GM12878 (cell line): Measurements from ENCODE around the gene ZNF678. TPM values are rescaled to one million over a fixed set of nuclear protein-coding genes. Genes with fewer than 3 reads are reported as not detected.

Source experiments
- ATAC-seq: fragments of 200-7000 bp; cut with Tn5 transposase; 3 replicates; pipeline ENCODE4 v1.9.1; 2020; ENCODE audit warnings: mild to moderate bottlenecking, moderate library complexity
- BruUV-seq: library from RNA; stranded (reverse); fragments of 400-500 nt; replicated peaks from 2 replicates; lab custom pipeline; 2021; lab: Mats Ljungman, UMichigan
- CTCF ChIA-PET: fragments of 300-600 bp; sonication (Branson Sonifier 250); formaldehyde crosslinking; extraction: SDS; loops from one replicate; lab custom pipeline; 2021; ENCODE audit warnings: inconsistent platforms; lab: Yijun Ruan, JAX
- POLR2A ChIA-PET: fragments of 350-600 bp; formaldehyde crosslinking; extraction: SDS; loops from one replicate; lab custom pipeline; 2021; ENCODE audit warnings: inconsistent platforms; lab: Charles Lee
- RAD21 ChIA-PET: fragments of 300-600 bp; sonication (Branson Sonifier 250); formaldehyde crosslinking; loops from one replicate; lab custom pipeline; 2023; ENCODE audit warnings: antibody characterized with exemption; ENCODE audit not compliant: unreplicated experiment; lab: Charles Lee
- SMC1A ChIA-PET: fragments of 300-600 bp; sonication (Branson Sonifier 250); formaldehyde crosslinking; loops from one replicate; lab custom pipeline; 2023; ENCODE audit not compliant: unreplicated experiment, uncharacterized antibody; lab: Charles Lee
- DNase-seq: peaks from one replicate; pipeline ENCODE4 v3.0.0-alpha.2; 2011; ENCODE audit warnings: low read depth, low spot score
- FAIRE-seq: peaks from 3 replicates; lab custom pipeline; 2011; peaks lifted over from hg19 to GRCh38; lab: Jason Lieb, UNC
- H2AFZ ChIP-seq: 2 replicates; pipeline ENCODE4 v1.6.0; 2011; ENCODE audit warnings: low read depth, low read length, control low read depth; ENCODE audit not compliant: control insufficient read depth
- H3K27ac ChIP-seq: 2 replicates; pipeline ENCODE4 v1.5.1; 2011; ENCODE audit warnings: control low read depth; ENCODE audit not compliant: control insufficient read depth, insufficient read depth
- H3K27me3 ChIP-seq, 2 experiments: replicated peaks in 1 of 2; 2 replicates each; pipeline versions ENCODE4 v1.6.0 to v1.6.1; 2011; ENCODE audit warnings: low read length in 1 of 2; ENCODE audit not compliant: control insufficient read depth in 2 of 2, insufficient read depth in 2 of 2
- H3K36me3 ChIP-seq, 2 experiments: 2 replicates each; pipeline ENCODE4 v1.5.1; 2011; ENCODE audit warnings: low read length in 1 of 2; ENCODE audit not compliant: control insufficient read depth in 2 of 2, insufficient read depth in 2 of 2
- H3K4me1 ChIP-seq: 2 replicates; pipeline ENCODE4 v1.6.1; 2011; ENCODE audit warnings: mild to moderate bottlenecking, low read length, moderate library complexity, mixed read lengths; ENCODE audit not compliant: control insufficient read depth, insufficient read depth
- H3K4me2 ChIP-seq: 2 replicates; pipeline ENCODE4 v1.6.0; 2011; ENCODE audit warnings: control low read depth; ENCODE audit not compliant: control insufficient read depth, insufficient read depth
- H3K4me3 ChIP-seq: fragments of 200-600 bp; sonication (generic); 2 replicates; pipeline ENCODE4 v1.5.1; 2016
- H3K79me2 ChIP-seq: 2 replicates; pipeline ENCODE4 v1.6.0; 2011; ENCODE audit warnings: low read length; ENCODE audit not compliant: control insufficient read depth, insufficient read depth
- H3K9ac ChIP-seq: 2 replicates; pipeline ENCODE4 v1.8.0; 2011; ENCODE audit warnings: low read length, control low read depth, mixed read lengths; ENCODE audit not compliant: control insufficient read depth, insufficient read depth
- H3K9me3 ChIP-seq: replicated peaks from 3 replicates; pipeline ENCODE4 v1.5.1; 2011; ENCODE audit warnings: mild to moderate bottlenecking, low read length; ENCODE audit not compliant: control insufficient read depth, insufficient read depth
- H4K20me1 ChIP-seq: 2 replicates; pipeline ENCODE4 v1.6.0; 2011; ENCODE audit not compliant: control insufficient read depth, insufficient read depth
- CBX5 ChIP-seq: sonication (generic); IDR thresholded peaks from 2 replicates; pipeline ENCODE4 v1.6.1; 2016; ENCODE audit warnings: low read depth, moderate library complexity, mild to moderate bottlenecking, inconsistent platforms
- EGR1 ChIP-seq, 2 experiments: IDR thresholded peaks; 1 replicate in 1 of 2; 2 replicates in 1 of 2; pipeline ENCODE4 v1.6.1; 2011 to 2012; ENCODE audit warnings: low read depth in 2 of 2, low read length in 2 of 2, borderline replicate concordance in 1 of 2, mild to moderate bottlenecking in 1 of 2, moderate library complexity in 1 of 2
- HDGF ChIP-seq: fragments of 450-650 bp; IDR thresholded peaks from 2 replicates; pipeline ENCODE4 v1.6.1; 2016; ENCODE audit warnings: antibody characterized with exemption
- IRF4 ChIP-seq: IDR thresholded peaks from 2 replicates; pipeline ENCODE4 v1.6.1; 2011; ENCODE audit warnings: low read depth, low read length
- NFIC ChIP-seq: IDR thresholded peaks from 2 replicates; pipeline ENCODE4 v1.6.1; 2012; ENCODE audit warnings: low read depth, mild to moderate bottlenecking, inconsistent platforms, low read length, moderate library complexity
- POU2F2 ChIP-seq: IDR thresholded peaks from 3 replicates; pipeline ENCODE4 v1.6.1; 2011; ENCODE audit warnings: low read depth, mild to moderate bottlenecking, low read length, borderline replicate concordance
- PRDM15 ChIP-seq: fragments of 450-650 bp; formaldehyde crosslinking; IDR thresholded peaks from 2 replicates; pipeline ENCODE4 v1.4.0; 2020; ENCODE audit warnings: mild to moderate bottlenecking, moderate library complexity
- RCOR1 ChIP-seq: conservative IDR thresholded peaks from 2 replicates; pipeline ENCODE4 v1.6.1; 2012; ENCODE audit warnings: low read depth, low read length, improper control_type of control experiment
- RELB ChIP-seq: fragments of 450-650 bp; IDR thresholded peaks from 2 replicates; pipeline ENCODE4 v1.6.1; 2017; ENCODE audit warnings: low read depth, mild to moderate bottlenecking, moderate library complexity
- RUNX3 ChIP-seq: IDR thresholded peaks from 2 replicates; pipeline ENCODE4 v1.6.1; 2012; ENCODE audit warnings: low read length, inconsistent platforms
- STAT1 ChIP-seq: fragments of 450-650 bp; conservative IDR thresholded peaks from 2 replicates; pipeline ENCODE4 v1.6.1; 2014; ENCODE audit warnings: antibody characterized with exemption, mild to moderate bottlenecking
- STAT3 ChIP-seq: IDR thresholded peaks from 2 replicates; pipeline ENCODE4 v1.6.1; 2011; ENCODE audit warnings: low read depth, low read length, improper control_type of control experiment
- TCF12 ChIP-seq: IDR thresholded peaks from 2 replicates; pipeline ENCODE4 v1.6.1; 2011; ENCODE audit warnings: low read depth, mild to moderate bottlenecking, low read length
- TCF7 ChIP-seq: IDR thresholded peaks from 2 replicates; pipeline ENCODE4 v1.6.1; 2014; ENCODE audit warnings: antibody characterized with exemption, borderline replicate concordance
- WGBS: methylation state at CpG from one replicate; pipeline ENCODE4 v1.1.6; 2016; ENCODE audit warnings: low lambda C conversion rate; ENCODE audit not compliant: insufficient replicate concordance, insufficient coverage; ENCODE audit errors: missing lambda C conversion rate; 5-methylcytosine and 5-hydroxymethylcytosine counted together
- in situ Hi-C: fragments of 300-500 bp; cut with MboI; formaldehyde crosslinking; loops from 9 replicates; pipeline ENCODE4 v1.14.3; 2018; ENCODE audit warnings: mixed read lengths
- intact Hi-C: fragments of 100-400 bp; cut with micrococcal nuclease; formaldehyde crosslinking; loops from one replicate; pipeline ENCODE4 v1.14.2; 2022; ENCODE audit not compliant: unreplicated experiment
- polyA plus RNA-seq, 11 experiments: library from polyadenylated mRNA; depleted of rRNA in 4 of 11; unstranded in 6 of 11; stranded (reverse) in 5 of 11; fragments of >200 nt; fragmentation: Nextera tagmentation in 4 of 11; fragmentation: Illumina TruSeq in 1 of 11; extraction: Ambion mirVana in 4 of 11; extraction: Trizol in 1 of 11; gene quantifications; 1 replicate in 1 of 11; 2 replicates in 10 of 11; pipeline versions ENCODE4 v1.2.1 to v1.2.3, GENCODE V29; 2011 to 2016; ENCODE audit warnings: inconsistent platforms in 2 of 11, missing spikeins in 2 of 11, low read depth in 1 of 11
- total RNA-seq, 4 experiments: library from RNA; depleted of rRNA in 3 of 4; stranded (reverse); fragments of >200 nt in 3 of 4; fragmentation: Illumina TruSeq in 1 of 4; extraction: Trizol in 1 of 4; gene quantifications; 2 replicates each; pipeline versions ENCODE4 v1.2.1 to v1.2.3, GENCODE V29; 2013 to 2021
- TF ChIP-seq, protein P1 (sequence below): fragments of 450-650 bp; IDR thresholded peaks from 2 replicates; pipeline ENCODE4 v1.6.1; 2018; ENCODE audit warnings: borderline replicate concordance, mild to moderate bottlenecking; ENCODE audit not compliant: partially characterized antibody
- TF ChIP-seq, protein P2 (sequence below): IDR thresholded peaks from 2 replicates; pipeline ENCODE4 v1.6.1; 2012; ENCODE audit warnings: low read length, inconsistent platforms

Gene ZNF678
- total and polyA plus RNA-seq, 10 of the 15 experiments (the other 5 are each of a cell fraction or from before 2014, with no cell fraction given): 1.4 to 10.4 (median 3.5) TPM

DNA sequence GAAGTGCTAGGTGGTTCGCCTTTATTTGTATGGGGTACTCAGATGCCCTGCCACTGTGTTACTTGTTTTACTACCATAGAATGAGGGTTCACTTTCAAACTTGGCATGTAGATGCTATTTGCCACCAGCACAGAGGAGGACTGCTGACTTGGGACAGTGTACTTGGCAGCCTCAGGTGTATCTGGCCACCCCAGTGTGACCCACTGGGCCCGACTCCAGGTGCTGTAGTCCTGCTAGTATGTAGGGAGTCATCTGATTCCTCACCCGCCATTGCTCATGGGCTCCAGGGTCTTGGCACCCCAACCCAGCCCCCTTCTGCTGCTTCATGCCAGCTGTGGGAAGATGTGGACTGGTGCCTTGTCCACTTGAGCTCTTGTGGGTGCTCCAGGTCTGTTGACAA, 40.0 kb downstream of the ZNF678 start:
- in situ Hi-C loops: no loop called here
- H3K27ac ChIP-seq: no peak overlapping the region
- no peak overlapping the region for H2AFZ ChIP-seq
- 97% methylated on average over 3 of the region's 3 CpGs for WGBS
- FAIRE-seq (no peak), ATAC-seq (no peak), DNase-seq (no peak)
- no peak overlapping the region for H3K4me3 ChIP-seq
- no peaks in the 10 kb centered on the region for H3K4me1 ChIP-seq
- no peaks in the 10 kb centered on the region; a peak in 1 of 4 replicates for H3K36me3 ChIP-seq
- H3K4me2 ChIP-seq: no peak overlapping the region
- CTCF ChIA-PET: interaction anchor here (1.1 kb wide), 1 partner anchor 9 kb away, joined by 3 read pairs; no protein-coding TSS in a partner anchor
- no peaks in the 10 kb centered on the region for H3K27me3 ChIP-seq
- no peak overlapping the region for H3K9ac ChIP-seq
- intact Hi-C loops: no loop called here
- SMC1A ChIA-PET: no interaction called here
- no TSS peak for BruUV-seq
- H3K79me2 ChIP-seq: no peaks in the 10 kb centered on the region
- POLR2A ChIA-PET: no interaction called here
- RAD21 ChIA-PET: no interaction called here
- no peaks in the 10 kb centered on the region for H4K20me1 ChIP-seq
- H3K9me3 ChIP-seq: peaks cover 9% of the 10 kb centered on the region; the same call in 2 of the 3 replicates
- TF ChIP-seq IRF4 (no peak), CBX5 (no peak), HDGF (no peak), RUNX3 (no peak), STAT1 (no peak), EGR1 (IDR thresholded peaks at IDR 0.05; ENCODE audit: borderline replicate concordance in 1 of 2, low read depth in 2 of 2, low read length in 2 of 2) (no peak), POU2F2 (no peak), TCF7 (no peak), TCF12 (no peak), NFIC (no peak), RELB (no peak), PRDM15 (CRISPR knock-in tag) (no peak), RCOR1 (no peak), STAT3 (no peak)
- TF ChIP-seq, protein P1, sequence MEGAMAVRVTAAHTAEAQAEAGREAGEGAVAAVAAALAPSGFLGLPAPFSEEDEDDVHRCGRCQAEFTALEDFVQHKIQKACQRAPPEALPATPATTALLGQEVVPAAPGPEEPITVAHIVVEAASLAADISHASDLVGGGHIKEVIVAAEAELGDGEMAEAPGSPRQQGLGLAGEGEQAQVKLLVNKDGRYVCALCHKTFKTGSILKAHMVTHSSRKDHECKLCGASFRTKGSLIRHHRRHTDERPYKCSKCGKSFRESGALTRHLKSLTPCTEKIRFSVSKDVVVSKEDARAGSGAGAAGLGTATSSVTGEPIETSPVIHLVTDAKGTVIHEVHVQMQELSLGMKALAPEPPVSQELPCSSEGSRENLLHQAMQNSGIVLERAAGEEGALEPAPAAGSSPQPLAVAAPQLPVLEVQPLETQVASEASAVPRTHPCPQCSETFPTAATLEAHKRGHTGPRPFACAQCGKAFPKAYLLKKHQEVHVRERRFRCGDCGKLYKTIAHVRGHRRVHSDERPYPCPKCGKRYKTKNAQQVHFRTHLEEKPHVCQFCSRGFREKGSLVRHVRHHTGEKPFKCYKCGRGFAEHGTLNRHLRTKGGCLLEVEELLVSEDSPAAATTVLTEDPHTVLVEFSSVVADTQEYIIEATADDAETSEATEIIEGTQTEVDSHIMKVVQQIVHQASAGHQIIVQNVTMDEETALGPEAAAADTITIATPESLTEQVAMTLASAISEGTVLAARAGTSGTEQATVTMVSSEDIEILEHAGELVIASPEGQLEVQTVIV: no peak
- TF ChIP-seq, protein P2, sequence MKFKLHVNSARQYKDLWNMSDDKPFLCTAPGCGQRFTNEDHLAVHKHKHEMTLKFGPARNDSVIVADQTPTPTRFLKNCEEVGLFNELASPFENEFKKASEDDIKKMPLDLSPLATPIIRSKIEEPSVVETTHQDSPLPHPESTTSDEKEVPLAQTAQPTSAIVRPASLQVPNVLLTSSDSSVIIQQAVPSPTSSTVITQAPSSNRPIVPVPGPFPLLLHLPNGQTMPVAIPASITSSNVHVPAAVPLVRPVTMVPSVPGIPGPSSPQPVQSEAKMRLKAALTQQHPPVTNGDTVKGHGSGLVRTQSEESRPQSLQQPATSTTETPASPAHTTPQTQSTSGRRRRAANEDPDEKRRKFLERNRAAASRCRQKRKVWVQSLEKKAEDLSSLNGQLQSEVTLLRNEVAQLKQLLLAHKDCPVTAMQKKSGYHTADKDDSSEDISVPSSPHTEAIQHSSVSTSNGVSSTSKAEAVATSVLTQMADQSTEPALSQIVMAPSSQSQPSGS: no peak
